ENCODE measurements around the gene ERP27.

Gene ERP27

GRCh38 chr12:14972816-14973215, 34.5 kb upstream of the ERP27 start, which contains the start of gene PDE6H:
Gene PDE6H, plus strand, starts transcription at chr12:14973042. Its CDS starts 4,971 bp downstream, at chr12:14978013.
- Histone ChIP-seq H3K9ac (ENCODE audit: low read length) (no peak within 1 kb of the TSS), H3K27me3 (ENCODE audit: control insufficient read depth, insufficient read depth, low read length) (no peaks in the 10 kb centered on the region), H3K36me3 (ENCODE audit: control insufficient read depth, low read depth, low read length) (no peaks in the 10 kb centered on the region), H3K4me1 (ENCODE audit: control insufficient read depth, low read depth, low read length) (no peaks in the 10 kb centered on the region), H3K9me3 (ENCODE audit: control insufficient read depth, low read depth, low read length) (no peaks in the 10 kb centered on the region), H3K4me3 (ENCODE audit: low read length) (no peak within 1 kb of the TSS), H3K27ac (ENCODE audit: low read length) (no peak within 1 kb of the TSS)

DNA sequence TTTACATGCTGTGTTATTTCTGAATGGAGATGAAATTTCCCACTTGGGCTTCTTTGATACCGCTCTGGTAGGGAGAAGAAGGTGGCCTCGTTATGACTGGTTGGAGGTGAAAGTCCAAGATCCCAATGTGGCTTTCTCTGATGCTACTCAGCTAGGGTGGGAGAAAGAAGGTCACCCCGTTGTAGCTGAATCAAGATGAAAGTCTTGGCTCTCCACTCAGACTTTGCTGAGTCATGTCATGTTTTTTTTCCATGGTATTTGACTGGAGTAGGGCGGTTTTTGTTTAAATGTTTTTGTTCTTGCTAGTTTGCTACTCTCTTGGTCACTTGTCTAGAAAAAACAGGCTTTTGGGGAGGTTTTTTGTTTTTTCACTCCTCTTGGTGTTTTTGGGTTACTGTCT, 32.1 kb upstream of the ERP27 start:
- H3K4me1 ChIP-seq (ENCODE audit: control insufficient read depth, low read depth, low read length), result no peaks in the 10 kb centered on the region
- H3K9me3 ChIP-seq (ENCODE audit: control insufficient read depth, low read depth, low read length), result no peaks in the 10 kb centered on the region
- no peak overlapping the region for H3K4me3 ChIP-seq (ENCODE audit: low read length)
- no peak overlapping the region for H3K9ac ChIP-seq (ENCODE audit: low read length)
- no peak overlapping the region for H3K27ac ChIP-seq (ENCODE audit: low read length)
- H3K36me3 ChIP-seq (ENCODE audit: control insufficient read depth, low read depth, low read length), result no peaks in the 10 kb centered on the region
- H3K27me3 ChIP-seq (ENCODE audit: control insufficient read depth, insufficient read depth, low read length), result no peaks in the 10 kb centered on the region

DNA sequence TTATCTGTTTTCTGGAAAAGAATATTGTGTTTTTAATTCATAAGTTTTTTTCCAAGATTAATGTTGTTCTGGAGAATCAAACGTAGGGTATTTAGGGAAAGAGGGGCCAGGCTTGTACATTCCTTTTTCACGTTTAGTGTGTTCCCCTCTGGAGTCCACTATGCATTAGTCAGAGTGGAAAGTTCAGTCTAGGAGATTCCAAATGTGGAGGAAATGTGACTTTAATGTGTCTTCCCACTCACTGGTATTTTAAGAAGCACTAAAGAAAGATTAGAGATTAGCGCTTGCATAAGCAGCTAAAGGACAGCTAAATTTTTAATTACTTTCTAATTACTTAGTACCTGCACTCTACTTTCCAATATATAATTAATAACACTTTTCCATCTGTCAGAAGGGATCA, 30.1 kb upstream of the ERP27 start:
- Histone ChIP-seq H3K27me3 (ENCODE audit: control insufficient read depth, insufficient read depth, low read length) (no peaks in the 10 kb centered on the region), H3K27ac (ENCODE audit: low read length) (no peak overlapping the region), H3K9me3 (ENCODE audit: control insufficient read depth, low read depth, low read length) (no peaks in the 10 kb centered on the region), H3K36me3 (ENCODE audit: control insufficient read depth, low read depth, low read length) (no peaks in the 10 kb centered on the region), H3K4me1 (ENCODE audit: control insufficient read depth, low read depth, low read length) (no peaks in the 10 kb centered on the region), H3K9ac (ENCODE audit: low read length) (no peak overlapping the region), H3K4me3 (ENCODE audit: low read length) (no peak overlapping the region)

DNA sequence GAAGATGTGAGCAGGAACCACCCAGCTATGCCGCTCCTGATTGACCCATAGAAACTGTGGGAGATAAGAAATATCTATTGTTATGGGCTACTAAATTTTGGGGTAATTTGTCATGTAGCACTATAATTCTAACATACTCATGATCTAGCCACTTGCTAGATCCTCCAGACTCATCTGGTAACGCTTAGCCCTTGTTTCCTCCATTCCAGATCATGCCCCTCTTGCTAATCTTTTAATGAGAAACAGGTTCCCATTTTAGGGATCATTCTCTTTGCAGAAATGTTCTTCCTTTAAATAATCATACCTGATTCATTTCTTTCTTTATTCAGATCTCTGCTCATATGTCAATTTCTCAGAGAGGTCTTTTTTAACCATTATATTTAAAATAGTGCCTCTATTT, 26.9 kb upstream of the ERP27 start:
- Histone ChIP-seq H3K9ac (ENCODE audit: low read length) (no peak overlapping the region), H3K27ac (ENCODE audit: low read length) (no peak overlapping the region), H3K9me3 (ENCODE audit: control insufficient read depth, low read depth, low read length) (no peaks in the 10 kb centered on the region), H3K27me3 (ENCODE audit: control insufficient read depth, insufficient read depth, low read length) (no peaks in the 10 kb centered on the region), H3K4me3 (ENCODE audit: low read length) (no peak overlapping the region), H3K4me1 (ENCODE audit: control insufficient read depth, low read depth, low read length) (no peaks in the 10 kb centered on the region), H3K36me3 (ENCODE audit: control insufficient read depth, low read depth, low read length) (no peaks in the 10 kb centered on the region)

- Histone ChIP-seq H3K27me3 (ENCODE audit: control insufficient read depth, insufficient read depth, low read length) (no peaks in the 10 kb centered on the region), H3K27ac (ENCODE audit: low read length) (no peak overlapping the region), H3K4me1 (ENCODE audit: control insufficient read depth, low read depth, low read length) (no peaks in the 10 kb centered on the region), H3K9ac (ENCODE audit: low read length) (no peak overlapping the region), H3K36me3 (ENCODE audit: control insufficient read depth, low read depth, low read length) (no peaks in the 10 kb centered on the region), H3K9me3 (ENCODE audit: control insufficient read depth, low read depth, low read length) (no peaks in the 10 kb centered on the region), H3K4me3 (ENCODE audit: low read length) (no peak overlapping the region)
These were observed 26.1 kb upstream of the ERP27 start for GRCh38 chr12:14964406-14964805.

DNA sequence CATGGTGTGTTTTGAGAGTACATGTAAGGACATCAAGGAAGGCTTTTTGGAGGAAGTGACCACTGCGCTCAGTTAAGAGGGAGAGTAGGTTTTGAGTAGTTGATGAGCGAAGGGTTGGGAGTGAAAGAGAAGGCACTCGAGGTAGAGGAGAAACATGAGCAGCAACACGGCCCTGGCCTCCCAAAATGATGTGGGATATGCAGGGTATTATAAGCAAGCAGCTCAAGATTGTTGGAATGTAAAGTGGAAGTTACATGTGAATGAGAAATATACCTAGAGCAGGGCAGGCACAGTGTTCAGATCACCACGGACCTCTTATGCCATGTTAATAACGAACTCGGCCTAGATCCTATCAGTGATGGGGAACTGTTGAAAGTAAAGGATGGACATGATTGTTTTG, 25.2 kb upstream of the ERP27 start:
- no peaks in the 10 kb centered on the region for H3K9me3 ChIP-seq (ENCODE audit: control insufficient read depth, low read depth, low read length)

DNA sequence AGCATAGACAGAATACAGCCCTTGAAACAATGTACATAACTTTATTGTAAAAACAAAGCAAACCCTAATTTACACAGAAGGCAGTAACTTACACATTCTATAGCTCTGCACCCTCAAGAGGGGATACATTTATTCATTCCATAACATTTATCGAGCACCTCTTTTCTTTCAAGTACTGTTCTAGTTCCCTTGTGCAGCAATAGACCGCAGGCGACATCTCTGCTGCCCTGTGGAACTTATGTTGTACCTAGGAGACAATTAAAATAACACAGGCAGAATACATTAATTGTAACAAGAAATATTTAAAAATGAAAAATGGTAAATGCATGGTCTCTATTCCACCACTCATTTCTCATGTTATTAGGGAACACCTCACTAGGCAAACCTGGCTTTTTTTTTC, 24.5 kb upstream of the ERP27 start:
- no peaks in the 10 kb centered on the region for H3K36me3 ChIP-seq (ENCODE audit: control insufficient read depth, low read depth, low read length)
- no peak overlapping the region for H3K27ac ChIP-seq (ENCODE audit: low read length)
- H3K9me3 ChIP-seq (ENCODE audit: control insufficient read depth, low read depth, low read length), result no peaks in the 10 kb centered on the region
- H3K4me3 ChIP-seq (ENCODE audit: low read length), result no peak overlapping the region
- H3K4me1 ChIP-seq (ENCODE audit: control insufficient read depth, low read depth, low read length), result no peaks in the 10 kb centered on the region
- no peaks in the 10 kb centered on the region for H3K27me3 ChIP-seq (ENCODE audit: control insufficient read depth, insufficient read depth, low read length)
- no peak overlapping the region for H3K9ac ChIP-seq (ENCODE audit: low read length)

More for the DNA sequence above, 25.2 kb upstream of the ERP27 start:
- H3K9ac ChIP-seq (ENCODE audit: low read length), result no peak overlapping the region
- H3K27me3 ChIP-seq (ENCODE audit: control insufficient read depth, insufficient read depth, low read length), result no peaks in the 10 kb centered on the region
- H3K27ac ChIP-seq (ENCODE audit: low read length), result no peak overlapping the region
- H3K4me3 ChIP-seq (ENCODE audit: low read length), result no peak overlapping the region
- H3K36me3 ChIP-seq (ENCODE audit: control insufficient read depth, low read depth, low read length), result no peaks in the 10 kb centered on the region
- H3K4me1 ChIP-seq (ENCODE audit: control insufficient read depth, low read depth, low read length), result no peaks in the 10 kb centered on the region

DNA sequence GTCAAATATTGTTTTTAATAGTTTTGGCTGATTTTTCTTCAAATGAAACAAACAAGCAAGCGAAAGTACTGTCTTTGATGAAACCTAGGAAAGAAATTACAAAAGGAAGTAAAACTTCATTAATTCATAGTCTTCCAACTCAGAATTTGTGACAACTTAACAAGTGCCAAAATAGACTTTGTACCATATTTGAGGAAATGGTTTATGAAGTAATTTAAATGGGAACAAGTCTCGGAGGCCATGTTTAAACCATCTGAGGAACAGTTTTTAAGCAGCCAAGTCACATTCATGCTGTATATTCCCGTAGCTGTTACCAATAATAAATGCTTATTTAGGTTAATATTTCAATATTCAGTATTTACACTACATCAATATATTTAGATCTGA, 23.8 kb upstream of the ERP27 start:
- no peaks in the 10 kb centered on the region for H3K36me3 ChIP-seq (ENCODE audit: control insufficient read depth, low read depth, low read length)
- H3K9me3 ChIP-seq (ENCODE audit: control insufficient read depth, low read depth, low read length), result no peaks in the 10 kb centered on the region
- H3K4me3 ChIP-seq (ENCODE audit: low read length), result no peak overlapping the region
- H3K27me3 ChIP-seq (ENCODE audit: control insufficient read depth, insufficient read depth, low read length), result no peaks in the 10 kb centered on the region
- H3K27ac ChIP-seq (ENCODE audit: low read length), result no peak overlapping the region
- no peak overlapping the region for H3K9ac ChIP-seq (ENCODE audit: low read length)
- no peaks in the 10 kb centered on the region for H3K4me1 ChIP-seq (ENCODE audit: control insufficient read depth, low read depth, low read length)

- H3K4me1 ChIP-seq (ENCODE audit: control insufficient read depth, low read depth, low read length), result no peaks in the 10 kb centered on the region
- no peak within 1 kb of the TSS for H3K4me3 ChIP-seq (ENCODE audit: low read length)
- H3K36me3 ChIP-seq (ENCODE audit: control insufficient read depth, low read depth, low read length), result no peaks in the 10 kb centered on the region
- no peaks in the 10 kb centered on the region for H3K9me3 ChIP-seq (ENCODE audit: control insufficient read depth, low read depth, low read length)
- no peak within 1 kb of the TSS for H3K27ac ChIP-seq (ENCODE audit: low read length)
- no peak within 1 kb of the TSS for H3K9ac ChIP-seq (ENCODE audit: low read length)
- H3K27me3 ChIP-seq (ENCODE audit: control insufficient read depth, insufficient read depth, low read length), result no peaks in the 10 kb centered on the region
These were observed 23.3 kb upstream of the ERP27 start, which contains the start of gene ARHGDIB for GRCh38 chr12:14961466-14962152. Gene ARHGDIB, minus strand, starts transcription at chr12:14961601. Its CDS starts 10,889 bp downstream, at chr12:14950712.

- Histone ChIP-seq H3K27ac (ENCODE audit: low read length) (no peak overlapping the region), H3K4me1 (ENCODE audit: control insufficient read depth, low read depth, low read length) (peaks cover 4% of the 10 kb centered on the region), H3K27me3 (ENCODE audit: control insufficient read depth, insufficient read depth, low read length) (no peaks in the 10 kb centered on the region), H3K4me3 (ENCODE audit: low read length) (no peak overlapping the region), H3K36me3 (ENCODE audit: control insufficient read depth, low read depth, low read length) (no peaks in the 10 kb centered on the region), H3K9ac (ENCODE audit: low read length) (no peak overlapping the region), H3K9me3 (ENCODE audit: control insufficient read depth, low read depth, low read length) (no peaks in the 10 kb centered on the region)
These were observed 22.5 kb upstream of the ERP27 start for GRCh38 chr12:14960548-14961465.

DNA sequence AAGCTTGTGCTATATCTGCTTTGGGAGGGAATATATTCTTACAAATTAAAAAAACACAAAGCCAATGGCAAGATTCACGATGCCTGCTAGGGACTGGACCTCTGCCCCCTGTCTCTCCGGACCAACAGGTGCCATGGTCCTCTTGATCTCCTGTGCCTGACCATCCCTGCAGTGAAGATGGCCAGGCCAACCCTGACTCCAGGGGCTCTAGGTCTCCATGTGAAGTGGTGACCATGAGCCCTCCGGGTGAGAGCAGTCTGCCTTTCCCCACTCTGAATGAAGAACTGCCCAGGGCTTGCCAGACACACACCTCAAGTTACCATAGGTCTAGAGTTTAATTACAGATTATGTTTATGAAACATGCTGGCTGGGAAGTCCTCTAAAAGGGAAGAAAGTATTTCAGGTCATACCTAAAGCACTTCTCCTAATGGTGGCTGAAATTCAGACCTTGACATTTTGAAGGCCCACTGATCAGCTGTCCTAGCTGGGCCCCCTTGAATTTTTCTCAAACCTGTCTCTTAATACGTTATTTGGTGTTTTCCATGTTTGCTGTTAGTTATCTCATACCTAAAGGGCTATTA, 21.7 kb upstream of the ERP27 start:
- Histone ChIP-seq H3K9ac (ENCODE audit: low read length) (no peak overlapping the region), H3K9me3 (ENCODE audit: control insufficient read depth, low read depth, low read length) (no peaks in the 10 kb centered on the region), H3K4me3 (ENCODE audit: low read length) (no peak overlapping the region), H3K4me1 (ENCODE audit: control insufficient read depth, low read depth, low read length) (peaks cover 4% of the 10 kb centered on the region), H3K27me3 (ENCODE audit: control insufficient read depth, insufficient read depth, low read length) (no peaks in the 10 kb centered on the region), H3K36me3 (ENCODE audit: control insufficient read depth, low read depth, low read length) (no peaks in the 10 kb centered on the region), H3K27ac (ENCODE audit: low read length) (no peak overlapping the region)

All from iPS-18a (cell line).